ENCODE results near the gene NAT9.

NAT9 gene

DNA sequence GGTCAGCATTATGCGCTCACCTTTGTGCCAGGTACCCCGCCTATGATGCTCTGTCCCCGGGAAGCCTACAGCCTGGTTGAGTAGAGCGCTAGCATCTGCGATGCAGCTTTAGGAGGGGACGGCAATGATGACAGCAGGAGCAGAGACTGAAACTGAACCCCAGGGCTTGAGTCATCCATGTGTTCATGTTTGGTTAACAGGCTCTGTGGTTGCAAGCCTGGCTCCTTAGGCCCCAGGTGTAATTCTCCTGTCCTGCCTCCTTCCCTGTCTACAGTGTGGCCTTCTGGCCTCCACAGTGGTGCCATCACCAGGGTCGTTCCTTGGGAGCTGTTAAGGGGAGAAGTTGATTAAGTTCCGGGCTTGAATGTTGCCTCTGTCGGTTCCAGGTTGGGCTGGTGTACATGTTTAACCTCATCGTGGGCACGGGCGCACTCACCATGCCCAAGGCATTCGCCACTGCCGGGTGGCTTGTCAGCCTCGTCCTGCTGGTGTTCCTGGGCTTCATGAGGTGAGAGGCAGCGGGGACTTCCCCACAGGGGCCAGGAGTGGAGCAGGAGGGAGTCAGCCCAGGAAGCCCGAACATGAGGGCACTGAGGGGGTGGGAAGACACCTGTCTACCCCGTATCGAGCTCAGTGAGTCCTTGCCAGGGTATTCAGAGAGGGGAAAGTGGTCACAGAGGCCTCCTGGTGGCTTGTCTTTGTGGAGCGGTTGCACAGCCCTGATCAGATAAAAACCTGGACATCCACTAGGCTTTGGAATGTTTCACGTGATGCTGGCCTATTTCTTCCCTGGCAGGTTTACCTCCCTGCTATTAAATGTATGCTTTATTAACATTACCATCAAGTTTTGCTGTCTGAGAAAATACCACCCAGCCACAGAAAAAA, 9.2 kb upstream of the NAT9 start:
- ChIA-PET POLR2A (no interaction called here), CTCF (interaction anchor here (1.0 to 1.5 kb wide), 3 partner anchors 8 to 80 kb away, joined by 3 read pairs; no protein-coding TSS in a partner anchor)
- TF ChIP-seq, protein P1, sequence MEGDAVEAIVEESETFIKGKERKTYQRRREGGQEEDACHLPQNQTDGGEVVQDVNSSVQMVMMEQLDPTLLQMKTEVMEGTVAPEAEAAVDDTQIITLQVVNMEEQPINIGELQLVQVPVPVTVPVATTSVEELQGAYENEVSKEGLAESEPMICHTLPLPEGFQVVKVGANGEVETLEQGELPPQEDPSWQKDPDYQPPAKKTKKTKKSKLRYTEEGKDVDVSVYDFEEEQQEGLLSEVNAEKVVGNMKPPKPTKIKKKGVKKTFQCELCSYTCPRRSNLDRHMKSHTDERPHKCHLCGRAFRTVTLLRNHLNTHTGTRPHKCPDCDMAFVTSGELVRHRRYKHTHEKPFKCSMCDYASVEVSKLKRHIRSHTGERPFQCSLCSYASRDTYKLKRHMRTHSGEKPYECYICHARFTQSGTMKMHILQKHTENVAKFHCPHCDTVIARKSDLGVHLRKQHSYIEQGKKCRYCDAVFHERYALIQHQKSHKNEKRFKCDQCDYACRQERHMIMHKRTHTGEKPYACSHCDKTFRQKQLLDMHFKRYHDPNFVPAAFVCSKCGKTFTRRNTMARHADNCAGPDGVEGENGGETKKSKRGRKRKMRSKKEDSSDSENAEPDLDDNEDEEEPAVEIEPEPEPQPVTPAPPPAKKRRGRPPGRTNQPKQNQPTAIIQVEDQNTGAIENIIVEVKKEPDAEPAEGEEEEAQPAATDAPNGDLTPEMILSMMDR (IDR thresholded peaks at IDR 0.05; ENCODE audit: control extremely low read depth, extremely low read depth, low read depth, missing control alignments) = no peak
- DNase-seq (ENCODE audit: extremely low spot score) = no peak

DNA sequence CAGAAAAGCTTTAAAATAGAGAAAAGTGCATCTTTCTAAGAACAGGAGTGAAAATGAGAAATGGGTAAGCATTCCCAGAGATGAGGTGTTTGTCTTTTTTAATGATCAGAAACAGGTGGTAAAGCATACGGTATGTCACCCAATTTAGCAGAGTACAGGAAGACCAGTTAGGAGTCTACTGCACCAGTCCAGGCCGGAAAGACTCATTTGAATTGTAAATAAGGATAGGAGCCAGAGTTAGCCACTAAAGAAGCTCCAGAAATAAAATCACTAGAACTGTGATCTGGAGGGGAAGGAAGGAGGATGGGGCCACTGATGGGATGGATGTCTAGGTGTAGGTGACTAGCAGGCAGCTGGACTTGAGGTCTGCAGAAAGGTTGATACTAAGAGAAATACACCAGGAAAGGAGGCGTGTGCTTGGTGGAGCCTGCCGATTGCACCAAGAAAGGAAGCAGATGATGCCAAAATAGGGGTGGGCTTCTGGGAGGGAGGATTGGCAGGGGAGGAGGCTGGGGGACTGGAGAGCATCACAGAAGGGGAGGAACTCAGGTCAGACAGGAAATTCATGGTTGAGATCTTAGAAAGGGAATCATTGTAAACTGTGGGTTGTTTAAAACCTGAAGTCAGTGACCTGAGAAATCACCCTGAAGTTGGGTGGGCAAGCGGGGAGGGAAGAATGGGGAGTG, 8.1 kb upstream of the NAT9 start:
- ChIA-PET CTCF (interaction anchor here (1.0 to 11.5 kb wide), 4 partner anchors 8 to 139 kb away, joined by 3 to 143 read pairs (median 6); partner anchors contain the start of genes OTOP2 and USH1G), POLR2A (no interaction called here)
- no peak for DNase-seq (ENCODE audit: extremely low spot score)
- TF ChIP-seq, protein P1 (IDR thresholded peaks at IDR 0.05; ENCODE audit: control extremely low read depth, extremely low read depth, low read depth, missing control alignments) = no peak

DNA sequence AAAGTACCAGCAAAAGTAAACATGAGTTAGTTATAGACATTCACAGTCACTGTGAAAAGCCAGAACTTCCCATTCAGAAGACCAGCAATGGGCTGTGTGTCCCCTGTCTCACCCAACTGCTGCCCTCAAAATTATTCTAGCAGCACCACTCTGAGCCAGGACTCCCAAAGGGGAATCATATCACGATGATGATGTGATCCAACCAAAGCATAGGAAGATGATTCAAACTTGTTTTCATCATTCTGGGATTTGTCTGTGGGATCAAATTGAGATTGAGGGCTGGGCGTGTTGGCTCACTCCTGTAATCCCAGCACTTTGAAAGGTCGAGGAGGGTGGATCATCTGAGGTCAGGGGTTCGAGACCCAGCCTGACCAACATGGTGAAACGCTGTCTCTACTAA, 6.4 kb upstream of the NAT9 start:
- TF ChIP-seq, protein P1 (IDR thresholded peaks at IDR 0.05; ENCODE audit: control extremely low read depth, extremely low read depth, low read depth, missing control alignments) = no peak
- CTCF ChIA-PET = interaction anchor here (1.0 to 11.5 kb wide), 5 partner anchors 9 to 83 kb away, joined by 3 to 143 read pairs (median 6); no protein-coding TSS in a partner anchor
- POLR2A ChIA-PET = no interaction called here
- no peak for DNase-seq (ENCODE audit: extremely low spot score)

DNA sequence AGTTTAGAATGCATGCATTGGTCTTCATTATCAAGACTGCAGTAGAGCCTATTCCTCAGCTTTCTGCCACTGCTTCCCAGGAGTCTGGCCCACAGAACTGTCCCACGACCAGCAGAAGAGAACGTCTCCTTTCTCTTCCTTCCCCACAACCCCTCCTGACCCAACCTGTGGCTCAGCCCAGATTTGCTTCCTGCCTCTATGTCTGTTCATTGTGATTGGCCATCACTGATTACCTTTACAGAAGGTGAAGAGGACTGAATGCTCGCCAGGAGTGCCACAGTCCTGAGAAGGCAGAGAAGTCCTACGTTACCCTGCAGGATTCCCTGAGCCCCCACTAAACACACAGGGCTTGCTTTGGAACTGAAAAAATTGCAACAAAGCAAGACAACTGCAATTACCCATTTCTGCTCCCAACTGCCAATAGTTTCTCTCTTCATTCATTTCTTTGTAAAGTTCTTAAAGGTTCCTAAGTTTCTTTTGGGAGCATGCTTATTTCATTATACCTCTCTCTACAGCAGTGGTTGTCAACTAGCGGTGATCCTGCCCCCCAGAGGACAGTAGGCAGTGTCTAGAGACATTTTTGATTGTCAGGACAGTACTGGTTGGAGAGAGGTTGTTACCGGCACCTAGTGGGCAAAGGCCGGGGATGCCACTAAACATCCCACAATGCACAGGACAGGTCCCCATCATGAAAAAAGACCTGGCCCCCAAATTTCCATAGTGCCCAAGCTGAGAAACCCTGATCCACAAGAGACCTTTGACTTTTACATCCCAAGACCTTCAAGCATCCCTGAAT, 4.5 kb upstream of the NAT9 start:
- ChIA-PET POLR2A (no interaction called here), CTCF (interaction anchor here (0.8 to 11.5 kb wide), 7 partner anchors 10 to 181 kb away, joined by 3 to 143 read pairs (median 6); partner anchors contain the start of gene RAB37)
- TF ChIP-seq, protein P1 (IDR thresholded peaks at IDR 0.05; ENCODE audit: control extremely low read depth, extremely low read depth, low read depth, missing control alignments) = peak; percentile 20
- DNase-seq (ENCODE audit: extremely low spot score) = no peak

DNA sequence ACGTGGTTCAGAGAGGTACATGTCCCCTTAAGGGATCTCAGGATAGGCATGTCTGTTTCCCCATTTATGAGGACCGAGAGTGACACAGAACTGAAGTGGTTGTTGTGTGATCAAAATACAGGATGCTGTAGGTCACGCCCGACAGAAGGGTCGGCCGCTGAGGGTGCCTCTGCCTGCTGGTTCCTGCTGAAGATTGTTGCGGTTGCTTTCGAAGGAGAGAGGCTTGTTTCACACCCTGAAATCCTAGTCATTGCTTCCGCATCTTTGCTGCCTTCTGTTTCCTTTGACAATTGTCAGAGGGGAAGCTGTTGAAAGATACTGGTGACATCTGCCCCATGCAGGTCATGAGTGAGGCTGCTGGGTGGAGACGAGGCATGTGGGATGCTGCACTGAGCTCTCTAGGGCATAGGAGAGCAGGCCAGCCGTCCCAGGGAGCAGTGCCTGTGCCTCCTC, 3.8 kb upstream of the NAT9 start:
- ChIA-PET POLR2A (no interaction called here), CTCF (interaction anchor here (0.7 to 11.5 kb wide), 7 partner anchors 10 to 122 kb away, joined by 3 to 143 read pairs (median 6); partner anchors contain the start of gene RAB37)
- DNase-seq (ENCODE audit: extremely low spot score) = peak; percentile 67
- TF ChIP-seq, protein P1 (IDR thresholded peaks at IDR 0.05; ENCODE audit: control extremely low read depth, extremely low read depth, low read depth, missing control alignments) = no peak

All from GM10248 (cell line).